Natural killer cell (primary cell): ENCODE data around the gene PDZD7. TPM values are rescaled to one million over a fixed set of nuclear protein-coding genes. Genes with fewer than 3 reads are reported as not detected.

Source experiments
- ATAC-seq, 3 donors: fragments of 150-1000 bp in 2 of 3; fragments of 200-7000 bp in 1 of 3; cut with Tn5 transposase; 1 replicate in 1 of 3; 2 replicates in 2 of 3; pipeline ENCODE4 v1.10.0; 2021; ENCODE audit warnings: mild to moderate bottlenecking in 2 of 3, moderate library complexity in 2 of 3
- DNase-seq, 2 donors: peaks; one replicate each; pipeline versions ENCODE4 v3.0.0 to v3.0.0-alpha.2; 2013 to 2021; ENCODE audit warnings: mixed read lengths in 1 of 2
- H3K27ac ChIP-seq: one replicate; pipeline ENCODE4 v1.5.1; 2013; ENCODE audit warnings: mild to moderate bottlenecking, low read length
- H3K27me3 ChIP-seq: one replicate; pipeline ENCODE4 v1.6.1; 2013; ENCODE audit warnings: low read length; ENCODE audit not compliant: control insufficient read depth, insufficient read depth
- H3K36me3 ChIP-seq: one replicate; pipeline ENCODE4 v1.6.1; 2013; ENCODE audit warnings: low read length; ENCODE audit not compliant: control insufficient read depth, insufficient read depth
- H3K4me1 ChIP-seq: one replicate; pipeline ENCODE4 v1.6.1; 2013; ENCODE audit warnings: low read length; ENCODE audit not compliant: control insufficient read depth, insufficient read depth
- H3K4me3 ChIP-seq: one replicate; pipeline ENCODE4 v1.5.1; 2013; ENCODE audit warnings: low read length
- H3K9me3 ChIP-seq: one replicate; pipeline ENCODE4 v1.6.1; 2013; ENCODE audit warnings: low read length; ENCODE audit not compliant: control insufficient read depth, insufficient read depth
- H3K27ac Mint-ChIP-seq, 2 donors: one replicate each; pipeline ENCODE4 v1.8.0; 2022; ENCODE audit warnings: mild to moderate bottlenecking in 2 of 2, mixed read lengths in 2 of 2, moderate library complexity in 1 of 2
- H3K27me3 Mint-ChIP-seq, 2 donors: one replicate each; pipeline ENCODE4 v1.8.0; 2022; ENCODE audit warnings: low read depth in 2 of 2, mixed read lengths in 2 of 2
- H3K36me3 Mint-ChIP-seq: one replicate; pipeline ENCODE4 v1.8.0; 2022; ENCODE audit warnings: mixed read lengths
- H3K4me1 Mint-ChIP-seq, 2 donors: one replicate each; pipeline ENCODE4 v1.8.0; 2022; ENCODE audit warnings: mixed read lengths in 2 of 2
- H3K4me3 Mint-ChIP-seq: one replicate; pipeline ENCODE4 v1.8.0; 2022; ENCODE audit warnings: mild to moderate bottlenecking, moderate library complexity, mixed read lengths
- H3K9me3 Mint-ChIP-seq, 2 donors: one replicate each; pipeline ENCODE4 v1.8.0; 2022; ENCODE audit warnings: mixed read lengths in 2 of 2
- WGBS: methylation state at CpG from one replicate; pipeline ENCODE4 v1.1.7; 2013; ENCODE audit warnings: missing lambda C conversion rate; ENCODE audit not compliant: insufficient coverage; 5-methylcytosine and 5-hydroxymethylcytosine counted together
- intact Hi-C: fragments of 100-400 bp; cut with micrococcal nuclease; formaldehyde crosslinking; loops from one replicate; pipeline ENCODE4 v1.14.2; 2022
- total RNA-seq, 4 donors: library from RNA; stranded (reverse); fragments of 120-200 nt in 1 of 4; gene quantifications; one replicate each; pipeline versions ENCODE4 v1.2.3 to v1.2.4, GENCODE V29; 2013 to 2022
- TF ChIP-seq, protein P1 (sequence below): fragments of 200-600 bp; IDR thresholded peaks from one replicate; pipeline ENCODE4 v1.8.0; 2022; ENCODE audit warnings: antibody characterized with exemption

The PDZD7 gene
- total RNA-seq, 3 donors from 2014 or later (not counting 1 experiment from before 2014, with no cell fraction given), result 0.35 to 1.2 (median 0.52) TPM

DNA sequence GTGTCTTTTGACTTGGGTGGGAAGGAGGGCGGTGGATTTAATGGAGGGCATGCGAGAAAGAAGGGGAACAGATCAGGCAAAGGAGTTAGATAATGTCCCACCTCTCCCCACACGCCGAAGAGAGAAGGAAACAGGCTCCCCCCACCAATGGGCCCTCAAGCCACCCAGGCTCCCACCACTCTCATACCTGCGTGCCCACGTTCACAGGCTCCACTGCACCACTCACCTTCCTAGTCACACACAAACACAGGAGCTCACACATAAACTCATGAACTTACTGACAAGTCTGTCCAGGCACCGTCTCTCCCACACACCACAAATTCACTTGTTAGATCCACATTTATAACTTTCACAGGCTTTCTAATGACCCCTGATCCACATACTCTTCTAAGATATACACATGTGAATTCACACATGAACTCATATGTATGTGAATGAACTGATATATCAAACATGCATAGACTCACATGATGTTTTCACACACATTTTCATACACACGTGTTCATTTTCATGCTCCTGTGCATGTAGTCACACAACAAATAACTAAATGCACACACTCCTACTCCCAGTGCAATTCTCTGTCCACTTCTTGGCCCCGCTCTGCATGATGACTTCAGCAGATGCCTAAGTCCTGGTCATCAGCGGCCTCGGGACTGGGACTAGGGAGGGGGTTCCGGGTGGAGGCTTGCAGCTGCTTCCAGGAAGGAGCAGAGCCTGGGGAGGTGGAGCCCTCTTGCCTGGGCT, 29.8 kb downstream of the PDZD7 start:
- Mint-ChIP-seq H3K9me3 (no peaks in the 10 kb centered on the region), H3K36me3 (no peaks in the 10 kb centered on the region), H3K4me1 (peaks cover 14 to 34% of the 10 kb centered on the region in 2 donors), H3K27me3 (peaks cover 0 to 4% of the 10 kb centered on the region in 2 donors), H3K27ac (peak overlapping the region; percentile 24 to 71), H3K4me3 (peak overlapping the region; percentile 79)
- Histone ChIP-seq H3K4me1 (peaks cover 35% of the 10 kb centered on the region), H3K9me3 (no peaks in the 10 kb centered on the region), H3K27ac (no peak overlapping the region), H3K36me3 (peaks cover 2% of the 10 kb centered on the region), H3K4me3 (no peak overlapping the region), H3K27me3 (no peaks in the 10 kb centered on the region)
- TF ChIP-seq, protein P1, sequence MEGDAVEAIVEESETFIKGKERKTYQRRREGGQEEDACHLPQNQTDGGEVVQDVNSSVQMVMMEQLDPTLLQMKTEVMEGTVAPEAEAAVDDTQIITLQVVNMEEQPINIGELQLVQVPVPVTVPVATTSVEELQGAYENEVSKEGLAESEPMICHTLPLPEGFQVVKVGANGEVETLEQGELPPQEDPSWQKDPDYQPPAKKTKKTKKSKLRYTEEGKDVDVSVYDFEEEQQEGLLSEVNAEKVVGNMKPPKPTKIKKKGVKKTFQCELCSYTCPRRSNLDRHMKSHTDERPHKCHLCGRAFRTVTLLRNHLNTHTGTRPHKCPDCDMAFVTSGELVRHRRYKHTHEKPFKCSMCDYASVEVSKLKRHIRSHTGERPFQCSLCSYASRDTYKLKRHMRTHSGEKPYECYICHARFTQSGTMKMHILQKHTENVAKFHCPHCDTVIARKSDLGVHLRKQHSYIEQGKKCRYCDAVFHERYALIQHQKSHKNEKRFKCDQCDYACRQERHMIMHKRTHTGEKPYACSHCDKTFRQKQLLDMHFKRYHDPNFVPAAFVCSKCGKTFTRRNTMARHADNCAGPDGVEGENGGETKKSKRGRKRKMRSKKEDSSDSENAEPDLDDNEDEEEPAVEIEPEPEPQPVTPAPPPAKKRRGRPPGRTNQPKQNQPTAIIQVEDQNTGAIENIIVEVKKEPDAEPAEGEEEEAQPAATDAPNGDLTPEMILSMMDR, result no peak
- ATAC-seq, result no peak
- DNase-seq, result no peak
- intact Hi-C loops, result no loop called here
- WGBS, result 64% methylated on average over 12 of the region's 12 CpGs

DNA sequence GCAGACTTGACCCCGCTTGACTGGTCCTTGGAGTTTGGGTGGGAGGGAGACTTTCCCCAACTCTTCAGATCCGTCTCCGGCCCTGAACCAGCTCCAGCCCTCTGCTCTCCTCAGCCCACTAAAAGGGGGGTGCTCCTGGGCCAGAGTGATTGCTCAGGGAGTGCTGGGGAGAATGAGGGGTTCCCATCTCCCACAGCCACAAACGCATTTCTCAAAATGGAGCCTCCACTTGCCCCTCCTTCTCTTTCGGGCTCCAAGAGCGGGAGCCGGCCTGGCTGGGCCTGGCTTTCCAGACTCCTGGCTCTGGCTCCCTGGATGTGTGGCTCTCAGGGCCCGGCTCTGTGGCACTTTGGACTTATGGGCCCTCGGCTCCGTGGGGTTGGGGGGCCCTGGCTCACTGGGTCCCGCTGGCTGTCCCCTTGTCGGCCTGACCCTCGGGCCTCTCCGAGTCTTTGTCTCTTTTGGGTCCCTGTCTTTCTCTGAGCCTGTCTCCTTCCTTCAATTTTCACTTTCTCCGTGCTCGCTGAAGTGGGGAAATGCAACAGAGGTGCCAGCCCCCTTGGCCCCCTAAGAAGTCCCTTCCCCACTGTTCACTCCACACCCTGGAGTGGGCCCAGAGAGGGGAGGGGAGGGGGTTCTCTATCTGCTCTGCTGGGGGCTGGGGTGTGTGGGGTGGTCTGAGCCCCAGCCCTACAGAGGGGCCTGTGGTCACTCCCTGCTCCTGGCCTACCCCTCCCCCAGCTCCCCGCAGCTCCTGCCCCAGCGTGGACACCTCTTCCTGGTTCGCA, 30.6 kb downstream of the PDZD7 start:
- H3K4me3 Mint-ChIP-seq, result peak overlapping the region; percentile 79
- Histone ChIP-seq H3K9me3 (no peaks in the 10 kb centered on the region), H3K4me3 (peak overlapping the region; percentile 26), H3K27me3 (no peaks in the 10 kb centered on the region), H3K27ac (no peak overlapping the region), H3K4me1 (peaks cover 35% of the 10 kb centered on the region), H3K36me3 (no peaks in the 10 kb centered on the region)
- peak overlapping the region in 1 of 2 donors; percentile 71 for H3K27ac Mint-ChIP-seq
- WGBS, result 52% methylated on average over 16 of the region's 19 CpGs
- no peak for ATAC-seq
- peak in 1 of 2 donors; percentile 23 for DNase-seq
- TF ChIP-seq, protein P1, result no peak
- H3K36me3 Mint-ChIP-seq, result no peaks in the 10 kb centered on the region
- no peaks in the 10 kb centered on the region for H3K9me3 Mint-ChIP-seq
- peaks cover 14 to 34% of the 10 kb centered on the region in 2 donors for H3K4me1 Mint-ChIP-seq
- intact Hi-C loops, result no loop called here
- peaks cover 0 to 4% of the 10 kb centered on the region in 2 donors for H3K27me3 Mint-ChIP-seq

DNA sequence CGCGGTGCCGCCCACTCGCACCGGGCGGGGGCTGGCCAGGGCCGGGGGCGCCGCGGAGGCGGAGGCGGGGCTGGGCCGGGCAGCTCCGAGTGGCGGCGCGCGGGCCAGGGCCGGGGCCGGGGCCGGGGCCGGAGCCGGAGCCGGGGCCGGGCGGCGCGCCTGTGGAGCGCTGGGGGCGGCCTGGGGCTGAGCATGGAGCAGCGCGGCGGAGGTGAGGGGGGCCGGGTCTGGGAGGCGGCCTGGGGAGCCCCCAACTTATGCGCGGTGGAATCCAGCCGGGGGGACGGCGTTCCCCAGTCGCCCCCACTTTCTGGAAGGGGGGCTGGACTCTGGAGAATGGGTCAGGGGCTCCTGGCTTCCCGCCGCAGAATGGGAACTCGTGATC, 31.2 kb downstream of the PDZD7 start, which contains the start of gene LZTS2:
LZTS2 (plus strand) TSS at position 67 of the 385 bp plus-strand sequence. CDS start 2,731 bp downstream, outside the sequence.
- ATAC-seq, result no peak
- peak within 1 kb of the TSS; percentile 71 to 82 for H3K27ac Mint-ChIP-seq
- H3K9me3 Mint-ChIP-seq, result no peaks in the 10 kb centered on the region
- H3K4me1 Mint-ChIP-seq, result peaks cover 14 to 34% of the 10 kb centered on the region in 2 donors
- H3K4me3 ChIP-seq, result peak within 1 kb of the TSS; percentile 83
- H3K4me1 ChIP-seq, result peaks cover 35% of the 10 kb centered on the region
- H3K9me3 ChIP-seq, result no peaks in the 10 kb centered on the region
- H3K36me3 ChIP-seq, result no peaks in the 10 kb centered on the region
- peaks cover 0 to 4% of the 10 kb centered on the region in 2 donors for H3K27me3 Mint-ChIP-seq
- TF ChIP-seq, protein P1, result no peak
- intact Hi-C loops, result loop anchor here (1.0 to 5.0 kb wide), 2 partner anchors 15 to 33 kb away; partner anchors contain the start of genes PDZD7 and SFXN3
- DNase-seq, result no peak
- peak within 1 kb of the TSS; percentile 77 for H3K27ac ChIP-seq
- no peaks in the 10 kb centered on the region for H3K36me3 Mint-ChIP-seq
- no peaks in the 10 kb centered on the region for H3K27me3 ChIP-seq
- peak within 1 kb of the TSS; percentile 89 for H3K4me3 Mint-ChIP-seq
- WGBS, result 2% methylated on average over 43 of the region's 44 CpGs
